Measurements from ENCODE around the gene CATSPER4.
"Not testable (repeated sequence)": the region's sequence is repeated elsewhere in the genome, so short reads cannot be mapped to it uniquely, and the experiment has no call there.

The CATSPER4 gene

DNA sequence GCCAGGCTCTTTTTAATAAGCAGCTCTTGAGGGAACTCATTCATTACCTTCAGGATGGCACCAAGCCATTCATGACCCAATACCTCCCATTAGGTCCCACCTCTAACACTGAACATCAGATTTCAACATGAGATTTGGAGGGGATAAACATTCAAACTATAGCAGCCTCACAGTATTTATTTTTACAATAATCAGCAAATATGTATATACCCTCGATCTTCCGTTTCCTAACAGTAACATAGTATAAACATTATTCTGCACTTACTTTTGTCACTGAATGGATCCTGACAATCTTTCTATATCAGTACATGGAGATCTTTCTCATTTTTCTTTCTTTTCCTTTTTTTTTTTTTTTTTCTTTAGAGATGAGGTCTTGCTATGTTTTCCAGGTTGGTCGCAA lies 5.4 kb downstream of the CATSPER4 start:
- DNase-seq (ENCODE audit: low spot score), result no peak

DNA sequence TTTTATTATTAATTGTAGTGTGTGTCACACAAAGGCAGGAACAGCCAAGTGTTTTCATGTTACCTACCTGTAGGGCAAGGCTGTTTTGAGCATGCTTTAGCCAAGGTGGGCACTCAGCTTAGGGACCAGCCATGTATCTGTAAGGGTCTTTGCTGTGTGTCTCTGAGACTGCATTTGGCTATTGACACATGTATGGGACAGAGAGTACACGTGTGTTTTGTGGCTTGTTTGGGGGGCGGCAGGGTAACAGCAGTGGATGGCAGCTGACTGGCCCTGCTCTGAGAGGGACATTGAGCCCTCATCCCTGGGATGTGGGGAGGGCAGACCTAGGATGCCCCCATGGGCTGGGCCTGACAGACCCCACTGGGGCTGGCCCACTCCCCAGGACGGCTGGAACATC lies 6.9 kb downstream of the CATSPER4 start:
- DNase-seq (ENCODE audit: low spot score), result no peak

DNA sequence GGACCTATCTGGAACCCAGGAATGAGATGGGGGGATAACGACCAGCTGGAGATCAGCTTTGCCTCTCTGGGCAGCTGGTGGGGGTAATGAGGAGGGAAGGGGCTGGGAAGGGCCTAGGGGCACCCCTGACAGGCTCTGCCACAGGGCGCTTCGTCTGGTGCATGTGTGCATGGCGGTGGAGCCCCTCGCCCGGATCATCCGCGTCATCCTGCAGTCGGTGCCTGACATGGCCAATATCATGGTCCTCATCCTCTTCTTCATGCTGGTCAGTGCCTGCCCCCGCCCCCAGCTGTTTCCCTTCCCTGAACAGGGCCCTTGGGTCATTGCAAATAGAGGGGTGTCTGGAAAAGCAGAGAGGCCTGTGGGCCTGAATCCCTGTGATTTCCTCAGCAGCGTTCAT lies 7.4 kb downstream of the CATSPER4 start:
- DNase-seq (ENCODE audit: low spot score), result no peak

DNA sequence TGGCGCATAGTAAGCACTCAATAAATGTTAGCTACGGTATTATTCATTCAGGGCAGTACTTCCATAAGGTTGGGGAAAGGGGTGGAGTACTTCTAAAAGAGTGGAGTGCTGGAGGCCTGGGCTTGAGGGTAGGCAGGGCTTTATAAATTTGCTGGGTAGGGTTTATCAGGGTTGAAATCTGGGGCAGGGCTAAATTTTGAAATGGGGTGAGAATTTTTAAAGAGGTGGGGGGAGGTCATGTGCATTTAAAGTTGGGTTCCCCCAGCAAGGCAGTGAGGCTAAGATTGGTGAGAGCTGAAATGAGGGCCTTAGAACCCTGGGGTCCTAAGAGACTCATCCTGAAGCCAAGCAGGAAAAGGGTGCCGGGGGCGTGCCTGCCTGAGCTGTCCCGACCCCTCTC lies 10.0 kb downstream of the CATSPER4 start:
- DNase-seq (ENCODE audit: low spot score), result no peak

DNA sequence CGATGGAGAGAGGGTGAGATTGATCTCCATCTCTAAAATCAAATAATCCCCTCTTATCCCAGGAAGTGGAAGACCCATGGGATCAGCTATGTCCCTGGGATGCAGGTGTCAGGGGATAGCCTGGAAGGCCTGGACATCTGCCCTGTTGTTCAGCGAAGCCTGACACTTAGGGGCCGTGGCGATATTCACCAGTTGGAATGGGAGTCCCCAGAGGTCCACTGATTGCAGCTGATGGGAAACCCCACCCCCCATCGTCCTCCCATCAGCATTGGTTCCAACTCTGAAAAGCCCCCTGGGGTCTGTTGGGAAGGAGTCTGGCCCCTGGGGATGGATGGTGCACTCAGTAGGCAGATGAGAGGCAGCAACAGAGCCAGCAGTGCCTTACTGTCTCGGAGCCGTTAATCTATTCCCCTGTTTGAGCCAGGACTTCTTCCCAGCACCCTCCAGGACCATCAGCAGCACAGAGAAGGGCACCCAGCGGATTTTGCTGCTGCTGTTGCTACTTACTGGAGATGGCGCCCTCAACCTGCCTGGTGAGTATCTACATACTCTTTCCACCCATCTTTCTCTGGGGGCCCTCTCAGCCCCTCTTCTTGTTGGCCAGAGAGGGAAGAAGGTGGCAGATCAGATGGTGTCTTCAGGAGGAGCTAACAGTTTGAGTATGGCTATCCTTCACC lies 13.4 kb downstream of the CATSPER4 start:
- DNase-seq (ENCODE audit: low spot score), result no peak

DNA sequence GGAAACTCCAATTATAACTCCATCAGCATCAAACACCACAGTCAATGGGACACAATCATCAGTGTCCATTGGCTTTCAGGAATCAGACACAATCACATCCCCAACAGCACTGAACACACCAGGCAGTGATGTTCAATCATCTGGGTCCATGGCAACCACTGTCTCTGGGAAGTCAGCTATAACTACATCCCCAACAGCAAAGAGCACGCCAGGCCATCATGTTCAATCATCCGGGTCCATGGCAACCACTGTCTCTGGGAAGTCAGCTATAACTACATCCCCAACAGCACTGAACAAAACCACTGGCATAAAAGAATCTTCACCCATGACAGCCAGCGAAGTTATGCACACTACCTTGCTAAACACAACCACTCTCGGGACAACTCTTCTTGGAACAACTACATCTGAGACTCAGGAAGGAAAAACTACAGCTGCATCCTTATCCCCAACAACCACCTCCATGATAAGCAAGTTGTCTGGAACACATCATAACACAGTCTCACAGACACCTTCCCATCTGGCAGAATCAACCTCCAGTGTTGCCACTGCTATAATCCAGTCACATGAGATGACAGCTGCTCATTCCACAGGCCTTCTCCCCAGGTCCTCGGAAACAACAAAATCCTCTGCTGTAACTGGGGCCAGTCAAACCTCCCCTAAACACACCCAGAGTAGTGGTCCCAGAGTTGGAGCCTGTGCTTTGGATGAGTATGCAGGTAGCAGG lies 19.9 kb downstream of the CATSPER4 start:
- no peak for DNase-seq (ENCODE audit: low spot score)

DNA sequence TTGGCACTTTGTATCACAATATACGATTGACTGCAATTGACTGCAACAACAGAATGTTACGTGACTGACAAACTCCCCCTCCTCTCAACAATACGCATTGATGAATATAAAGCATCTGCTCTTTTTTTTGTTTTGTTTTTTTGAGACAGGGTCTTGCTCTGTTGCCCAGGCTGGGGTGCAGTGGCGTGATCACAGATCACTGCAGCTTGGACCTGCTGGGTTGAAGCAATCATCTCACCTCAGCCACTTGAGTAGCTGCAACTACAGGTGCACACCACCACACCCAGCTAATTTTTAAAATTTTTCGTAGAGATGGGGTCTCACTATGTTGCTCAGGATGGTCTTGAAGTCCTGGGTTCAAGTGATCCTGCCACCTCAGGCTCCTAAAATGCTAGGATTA lies 22.3 kb downstream of the CATSPER4 start:
- DNase-seq (ENCODE audit: low spot score), result no peak

DNA sequence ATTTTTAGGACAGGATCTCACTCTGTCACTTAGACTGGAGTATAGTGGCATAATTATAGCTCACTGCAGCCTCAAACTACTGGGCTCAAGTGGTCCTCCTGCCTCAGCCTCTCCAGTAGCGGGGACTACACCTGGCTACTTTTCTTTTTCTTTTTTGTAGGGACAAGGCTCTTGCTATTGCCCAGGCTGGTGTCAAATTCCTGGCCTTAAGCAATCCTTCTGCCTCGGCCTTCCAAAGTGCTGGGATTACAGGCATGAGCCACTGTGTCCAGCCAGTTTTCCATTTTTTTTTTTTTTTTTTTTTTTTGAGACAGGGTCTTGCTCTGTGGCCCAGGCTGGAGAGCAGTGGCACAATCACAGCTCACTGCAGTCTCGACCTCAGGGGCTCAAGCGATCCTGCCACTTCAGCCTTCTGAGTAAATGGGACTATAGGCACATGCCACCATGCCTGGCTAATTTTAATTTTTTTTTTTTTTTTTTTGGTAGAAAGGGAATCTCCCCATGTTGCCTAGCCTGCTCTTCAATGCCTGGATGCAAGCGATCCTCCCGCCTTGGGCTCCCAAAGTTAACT lies 23.0 kb downstream of the CATSPER4 start:
- no peak for DNase-seq (ENCODE audit: low spot score)

DNA sequence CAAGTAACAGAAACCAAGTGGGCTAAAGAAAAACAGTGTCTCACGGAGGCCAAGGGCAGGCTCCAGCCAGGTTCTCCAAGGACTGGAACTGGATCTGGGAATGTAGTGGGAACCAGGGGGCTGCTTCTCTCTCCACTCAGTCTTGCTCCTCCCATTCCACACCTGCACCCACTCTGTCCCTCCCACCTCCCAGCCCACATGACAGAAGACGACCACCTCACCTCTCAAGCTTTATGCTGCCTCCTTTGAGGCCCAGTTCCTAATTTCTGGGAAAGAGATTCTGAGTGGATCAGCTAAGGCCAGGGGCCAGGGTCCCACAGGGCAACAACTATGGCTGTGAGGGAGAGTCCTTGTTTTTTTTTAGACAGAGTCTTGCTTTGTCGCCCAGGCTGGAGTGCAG lies 24.8 kb downstream of the CATSPER4 start:
- no peak for DNase-seq (ENCODE audit: low spot score)

DNA sequence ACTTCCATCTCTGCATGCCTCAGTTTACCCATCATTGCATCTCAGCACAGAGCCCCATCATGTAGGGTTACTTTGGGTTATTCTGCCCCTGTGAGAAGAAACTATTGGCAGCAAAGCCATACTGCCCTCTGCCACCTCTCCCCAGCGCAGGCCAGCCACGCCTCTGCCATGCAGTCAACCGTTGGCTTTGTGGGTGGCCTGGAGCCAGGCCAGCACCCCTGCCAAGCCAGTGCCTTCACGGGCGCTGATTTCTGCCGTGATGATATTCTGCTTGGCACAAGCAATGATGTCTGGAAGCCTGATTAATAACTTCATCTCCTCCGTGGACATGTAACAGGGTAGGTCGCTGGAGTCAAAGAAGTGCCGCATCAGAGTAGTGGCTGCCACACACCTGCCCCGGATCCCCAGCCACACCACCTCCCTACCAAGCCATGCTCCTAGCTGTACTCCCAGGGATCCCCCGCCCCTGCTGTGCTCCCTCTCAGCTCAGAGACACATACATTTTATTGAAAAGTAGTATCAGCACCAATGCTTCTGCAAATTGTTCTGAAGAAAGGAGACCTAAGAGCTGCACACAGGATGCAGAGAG lies 28.6 kb downstream of the CATSPER4 start:
- no peak for DNase-seq (ENCODE audit: low spot score)

DNA sequence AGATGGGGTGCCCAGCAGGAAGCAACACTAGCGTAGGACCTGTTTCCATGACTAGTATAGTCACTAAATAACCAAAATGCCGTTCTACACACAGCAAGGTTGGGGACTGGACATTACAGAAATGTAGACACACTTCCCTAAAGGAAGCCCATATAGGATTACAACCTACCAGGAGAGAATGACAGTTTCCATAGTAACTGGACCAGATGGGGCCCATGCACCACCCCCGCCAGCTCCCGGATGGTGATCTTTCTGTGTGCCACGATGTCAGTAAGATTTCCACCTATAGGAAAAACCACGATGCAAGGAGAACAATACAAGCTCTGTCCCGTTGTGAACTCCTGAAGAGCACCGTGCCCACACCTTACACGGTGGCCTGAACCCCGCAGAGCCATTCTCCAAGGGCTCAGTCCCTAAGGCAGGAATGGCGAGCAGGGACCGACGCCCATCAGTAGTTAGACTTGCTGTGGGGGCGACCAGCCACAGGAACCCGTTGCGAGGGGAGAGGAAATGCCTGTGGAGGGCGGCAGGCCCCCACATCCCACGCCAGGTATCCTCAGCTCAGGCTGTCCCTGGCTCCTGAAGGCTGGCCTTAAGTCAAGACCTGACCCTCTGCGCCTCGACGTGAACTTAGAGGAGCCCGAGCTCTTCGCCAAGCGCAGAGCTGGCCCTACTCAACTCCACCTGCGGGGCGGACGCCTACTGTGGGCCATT lies 30.0 kb downstream of the CATSPER4 start:
- no peak for DNase-seq (ENCODE audit: low spot score)

DNA sequence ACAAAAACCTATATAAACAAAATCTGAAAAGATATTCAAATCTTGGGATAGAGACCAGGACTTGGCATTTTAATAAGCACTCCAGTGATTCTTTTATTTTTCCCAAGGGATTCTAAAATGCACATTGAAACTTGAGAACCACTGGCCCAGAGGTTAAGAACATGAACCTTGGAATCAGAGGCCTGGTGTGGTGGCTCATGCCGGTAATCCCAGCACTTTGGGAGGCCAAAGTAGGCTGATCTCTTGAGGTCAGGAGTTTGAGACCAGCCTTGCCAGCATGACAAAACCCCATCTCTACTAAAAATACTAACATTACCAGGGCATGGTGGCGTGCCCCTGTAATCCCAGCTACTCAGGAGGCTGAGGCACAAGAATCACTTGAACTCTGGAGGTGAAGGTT lies 30.7 kb downstream of the CATSPER4 start:
- DNase-seq (ENCODE audit: low spot score), result no peak

DNA sequence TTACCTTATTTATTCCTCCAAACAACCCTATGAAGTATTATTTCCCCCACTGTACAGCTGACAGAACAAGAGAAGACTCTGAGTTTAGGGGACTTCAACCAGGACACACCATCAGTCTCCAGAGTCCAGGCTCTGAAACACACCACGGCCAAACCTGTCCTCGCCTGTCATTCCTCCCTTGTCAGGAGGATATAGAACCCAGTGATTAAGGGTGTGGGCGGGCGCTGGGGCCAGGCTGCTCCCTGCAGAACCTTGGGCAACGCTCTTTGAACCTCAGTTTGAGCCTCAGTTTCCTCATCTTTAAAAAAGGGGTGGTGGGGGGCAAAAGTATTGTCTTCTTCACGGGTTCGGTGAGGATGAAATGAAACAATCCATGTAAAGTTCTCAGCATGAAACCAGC lies 34.2 kb downstream of the CATSPER4 start:
- no peak for DNase-seq (ENCODE audit: low spot score)

DNA sequence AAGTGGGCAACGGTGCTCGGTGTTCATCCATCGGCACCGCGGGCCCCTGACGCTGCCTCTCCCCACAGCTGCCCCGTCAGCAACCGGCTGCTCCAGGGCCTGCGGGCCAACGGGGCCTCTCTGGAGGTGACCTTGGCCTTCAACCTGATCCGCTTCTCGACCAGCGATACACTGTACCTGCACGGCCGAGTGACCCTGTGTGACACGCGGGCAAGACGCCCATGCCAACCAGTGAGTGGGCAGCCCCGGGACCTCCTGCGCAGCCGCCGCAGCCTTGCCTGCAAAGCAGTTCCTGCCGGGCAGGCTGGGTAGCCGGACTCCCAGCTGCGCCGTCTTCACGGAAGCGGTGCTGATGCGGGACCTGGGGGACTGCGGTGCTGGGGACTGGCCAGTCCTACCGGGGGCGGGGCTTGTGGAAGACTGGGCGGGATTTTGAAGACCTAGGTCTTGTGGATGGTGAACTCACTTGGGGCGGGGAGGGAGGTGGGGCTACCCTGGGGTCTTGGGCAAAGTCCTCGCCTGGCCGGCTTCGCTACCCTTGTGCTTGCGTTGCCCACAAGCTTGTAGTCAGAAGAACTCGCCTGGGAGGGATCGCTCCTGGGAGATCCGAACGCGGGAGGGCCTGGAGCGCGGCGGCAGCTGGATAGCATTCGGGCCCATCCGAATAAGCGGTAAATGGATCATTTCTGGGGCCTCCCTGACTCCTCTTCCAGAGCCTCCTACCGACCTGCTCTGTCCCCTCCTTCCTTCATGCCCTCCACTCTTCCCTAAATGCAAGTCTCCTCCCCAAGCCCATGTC lies 34.8 kb downstream of the CATSPER4 start:
- DNase-seq (ENCODE audit: low spot score), result peak; percentile 31

DNA sequence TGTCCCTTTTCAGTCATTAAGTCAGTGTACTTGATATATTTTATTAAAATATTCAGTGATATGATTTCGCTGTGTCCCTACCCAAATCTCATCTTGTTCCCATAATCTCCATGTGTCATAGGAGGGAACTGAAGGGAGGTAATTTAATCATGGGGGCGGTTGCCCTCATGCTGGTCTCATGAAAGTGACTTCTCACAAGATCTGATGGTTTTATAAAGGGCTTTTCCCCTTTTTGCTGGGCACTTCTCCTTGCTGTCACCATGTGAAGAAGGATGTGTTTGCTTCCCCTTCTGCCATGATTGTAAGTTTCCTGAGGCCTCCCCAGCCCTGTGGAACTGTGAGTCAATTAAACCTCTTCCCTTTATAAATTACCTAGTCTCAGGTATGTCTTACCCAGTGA lies 40.3 kb downstream of the CATSPER4 start:
- not testable (repeated sequence) for DNase-seq (ENCODE audit: low spot score)

DNA sequence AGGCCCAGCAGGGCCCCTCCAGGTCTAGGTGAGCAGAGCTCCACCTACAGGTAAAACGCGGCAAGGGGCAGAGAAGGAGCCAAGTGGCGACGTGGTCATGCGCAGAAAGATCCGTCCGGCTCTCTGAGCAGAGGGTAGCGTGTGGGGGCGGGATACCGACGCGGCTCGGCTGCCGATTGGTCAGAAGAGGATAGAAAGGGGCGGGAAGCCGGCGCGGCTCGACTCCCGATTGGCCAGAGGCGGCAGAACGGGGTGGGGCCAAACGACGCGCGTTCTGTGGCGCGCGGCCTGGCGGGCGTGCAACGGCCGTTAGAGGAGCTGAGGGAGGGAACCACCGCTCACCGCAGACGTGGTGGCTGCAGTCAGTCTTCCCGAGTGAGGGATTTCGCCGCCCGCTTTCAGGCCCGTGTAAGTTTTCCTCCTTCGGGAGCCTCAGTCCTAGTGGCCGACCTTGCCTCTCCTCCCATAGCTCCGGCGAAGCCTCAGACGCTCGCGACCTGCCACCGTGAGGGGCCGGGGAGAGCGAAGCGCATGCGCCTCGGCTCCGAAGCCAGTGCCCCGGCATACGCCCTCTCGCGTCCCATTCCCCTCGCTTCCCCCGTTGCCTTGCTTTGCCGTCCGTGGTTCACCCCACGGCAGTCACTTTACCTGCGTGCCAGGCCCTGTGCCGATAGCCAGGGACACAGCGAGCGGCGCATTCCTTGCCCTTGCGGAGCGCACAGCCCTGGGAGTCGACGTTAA lies 43.7 kb downstream of the CATSPER4 start, which contains the start of gene CEP85:
Gene CEP85, plus strand, starts transcription at position 298 of the 741 bp plus-strand sequence. CDS start 5,584 bp downstream, outside the sequence.
- peak; percentile 100 for DNase-seq (ENCODE audit: low spot score)

DNA sequence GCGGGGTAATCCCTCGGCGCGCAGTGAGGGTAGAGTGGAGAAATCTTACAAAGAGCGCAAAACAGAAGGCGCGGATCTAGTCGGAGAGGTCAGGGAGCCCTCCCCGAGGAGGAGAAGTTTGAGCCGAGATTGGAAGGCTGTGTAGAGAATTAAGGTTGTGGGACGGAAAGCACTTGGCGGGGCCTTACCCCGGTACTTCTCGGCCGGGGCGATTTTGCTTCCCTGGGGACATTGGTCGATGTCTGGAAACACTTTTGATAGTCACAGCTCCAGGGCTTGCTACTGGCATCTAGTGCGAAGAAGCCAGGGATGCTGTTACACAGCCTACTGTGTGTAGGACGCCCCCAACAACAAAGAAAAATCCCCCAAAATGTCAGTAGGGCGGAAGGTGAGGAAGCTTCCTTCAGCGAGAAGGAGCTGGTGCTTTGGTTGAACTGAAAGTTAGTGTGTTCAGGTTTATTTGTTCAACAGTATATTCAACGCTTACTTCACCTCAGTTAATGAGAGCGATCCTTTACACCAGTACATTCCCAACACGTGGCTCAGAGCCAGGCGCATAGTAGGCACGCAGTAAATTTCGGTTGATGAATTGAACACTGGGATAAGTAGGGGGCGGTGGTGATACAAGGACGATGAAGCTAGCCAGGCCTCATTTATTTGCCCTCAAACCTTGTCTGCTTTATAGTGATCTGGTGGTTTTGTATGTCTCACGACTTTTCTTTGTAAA lies 44.4 kb downstream of the CATSPER4 start:
- DNase-seq (ENCODE audit: low spot score), result peak; percentile 18

DNA sequence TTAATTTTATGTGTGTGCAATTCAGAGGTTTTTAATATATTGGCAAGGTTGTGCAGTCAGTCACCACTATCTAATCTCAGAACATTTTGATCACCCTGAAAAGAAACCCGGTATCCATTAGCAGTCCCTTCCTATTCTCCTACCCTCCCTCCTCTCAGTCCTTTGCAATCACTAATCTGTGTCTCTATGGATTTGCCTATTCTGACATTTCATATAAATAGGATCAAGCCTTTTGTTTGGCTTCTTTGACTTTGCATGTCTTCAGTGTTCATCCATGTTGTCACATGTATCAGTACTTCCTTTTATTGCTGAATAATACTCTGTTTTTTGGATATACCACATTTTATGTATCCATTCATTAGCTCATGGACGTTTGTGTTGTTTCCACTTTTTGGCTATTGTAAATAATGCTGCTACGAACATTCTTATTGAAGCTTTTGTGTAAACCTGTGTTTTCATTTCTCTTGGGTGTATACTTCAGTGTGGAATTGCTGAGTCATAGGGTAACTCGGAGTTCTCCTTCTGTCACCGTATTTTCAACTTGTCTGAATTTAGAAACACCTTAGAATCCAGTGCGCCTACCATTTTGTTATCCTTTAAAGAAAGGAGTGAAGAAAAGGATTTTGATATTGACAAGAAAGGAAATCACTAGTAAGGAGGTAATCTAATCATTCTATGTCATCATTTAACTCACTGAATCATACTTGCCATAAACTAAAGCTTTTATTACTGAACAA lies 47.0 kb downstream of the CATSPER4 start:
- no peak for DNase-seq (ENCODE audit: low spot score)

DNA sequence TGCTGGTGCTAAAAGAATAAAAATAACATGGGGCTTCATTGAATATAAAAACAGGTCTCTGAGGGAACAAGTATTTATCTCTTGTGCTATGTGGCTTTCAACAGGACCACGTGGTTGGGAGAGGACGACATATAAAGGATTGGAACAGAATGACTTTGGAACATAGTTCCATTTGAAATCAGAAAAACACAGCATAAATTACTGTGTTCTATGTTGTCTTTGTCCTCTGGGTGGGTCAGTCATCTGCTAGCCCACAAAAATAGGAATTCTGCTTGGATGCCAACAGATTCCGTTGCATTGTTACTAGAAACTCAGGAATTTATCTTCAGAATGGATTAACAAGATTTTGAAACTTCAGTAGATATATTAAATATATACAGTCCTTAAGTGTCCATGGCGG lies 49.5 kb downstream of the CATSPER4 start:
- DNase-seq (ENCODE audit: low spot score), result peak; percentile 36

All from AG08395 (cell line).